DND-41 (cell line): ENCODE results near the gene RAMP3.

Source experiments
- CTCF ChIP-seq: IDR thresholded peaks from 2 replicates; pipeline ENCODE4 v1.5.1; 2012; ENCODE audit warnings: borderline replicate concordance, low read length, moderate library complexity, mild to moderate bottlenecking; ENCODE audit not compliant: poor library complexity, severe bottlenecking; ENCODE audit errors: extremely low read depth
- EZH2 ChIP-seq: IDR thresholded peaks from 3 replicates; pipeline ENCODE4 v1.6.1; 2012; ENCODE audit warnings: borderline replicate concordance, low read depth, mild to moderate bottlenecking, moderate library complexity, low read length, inconsistent platforms; ENCODE audit not compliant: severe bottlenecking

GRCh38 chr7:45129181-45129800 lies 28.3 kb upstream of the RAMP3 start:
- TF ChIP-seq CTCF (no peak), EZH2 (no peak)
